ENCODE data around the gene TDP2.

Gene TDP2

DNA sequence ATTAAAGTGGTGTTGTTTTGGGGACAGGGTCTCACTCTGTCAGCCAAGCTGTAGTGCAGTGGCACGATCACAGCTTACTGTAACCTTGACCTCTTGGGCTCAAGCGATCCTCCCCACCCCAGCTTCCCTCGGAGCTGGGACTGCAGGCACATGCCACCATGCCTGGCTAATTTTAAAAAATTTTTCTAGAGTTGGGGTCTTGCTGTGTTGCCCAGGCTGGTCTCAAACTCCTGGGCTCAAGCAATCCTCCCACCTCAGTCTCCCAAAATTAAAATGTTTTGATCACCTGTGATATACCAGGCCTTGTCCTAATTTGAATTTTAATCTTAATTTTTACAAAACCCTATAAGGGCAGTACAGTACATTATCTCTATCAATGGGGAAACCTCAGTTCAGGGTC is 25.7 kb upstream of the TDP2 start:
- no peak for DNase-seq (ENCODE audit: low read depth)
- TF ChIP-seq, protein P1, sequence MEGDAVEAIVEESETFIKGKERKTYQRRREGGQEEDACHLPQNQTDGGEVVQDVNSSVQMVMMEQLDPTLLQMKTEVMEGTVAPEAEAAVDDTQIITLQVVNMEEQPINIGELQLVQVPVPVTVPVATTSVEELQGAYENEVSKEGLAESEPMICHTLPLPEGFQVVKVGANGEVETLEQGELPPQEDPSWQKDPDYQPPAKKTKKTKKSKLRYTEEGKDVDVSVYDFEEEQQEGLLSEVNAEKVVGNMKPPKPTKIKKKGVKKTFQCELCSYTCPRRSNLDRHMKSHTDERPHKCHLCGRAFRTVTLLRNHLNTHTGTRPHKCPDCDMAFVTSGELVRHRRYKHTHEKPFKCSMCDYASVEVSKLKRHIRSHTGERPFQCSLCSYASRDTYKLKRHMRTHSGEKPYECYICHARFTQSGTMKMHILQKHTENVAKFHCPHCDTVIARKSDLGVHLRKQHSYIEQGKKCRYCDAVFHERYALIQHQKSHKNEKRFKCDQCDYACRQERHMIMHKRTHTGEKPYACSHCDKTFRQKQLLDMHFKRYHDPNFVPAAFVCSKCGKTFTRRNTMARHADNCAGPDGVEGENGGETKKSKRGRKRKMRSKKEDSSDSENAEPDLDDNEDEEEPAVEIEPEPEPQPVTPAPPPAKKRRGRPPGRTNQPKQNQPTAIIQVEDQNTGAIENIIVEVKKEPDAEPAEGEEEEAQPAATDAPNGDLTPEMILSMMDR (IDR thresholded peaks at IDR 0.05; ENCODE audit: control insufficient read depth, insufficient read depth, low read depth, low read length, missing control alignments): no peak
- H3K4me3 ChIP-seq (ENCODE audit: control insufficient read depth, low read depth, low read length): no peak overlapping the region

DNA sequence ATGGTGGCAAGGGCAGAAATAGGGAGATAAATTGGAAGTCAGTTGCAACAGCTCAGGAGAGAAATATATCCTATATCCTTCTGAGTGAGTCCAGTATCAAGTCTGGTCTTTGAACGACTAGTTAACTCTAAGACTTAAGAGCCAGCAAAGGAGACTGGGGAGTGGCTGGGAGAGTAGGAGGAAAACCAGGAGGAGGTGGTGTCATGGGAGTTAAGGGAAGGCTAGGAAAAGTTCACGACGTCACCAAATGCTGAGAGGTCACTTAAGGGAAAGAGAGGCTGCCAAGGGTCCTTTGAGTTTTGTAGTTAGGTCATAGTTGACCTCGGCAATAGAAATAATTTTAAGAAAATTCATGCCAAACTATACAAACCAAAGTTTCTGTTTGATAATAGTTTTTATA is 25.3 kb upstream of the TDP2 start:
- no peak for DNase-seq (ENCODE audit: low read depth)
- no peak overlapping the region for H3K4me3 ChIP-seq (ENCODE audit: control insufficient read depth, low read depth, low read length)
- TF ChIP-seq, protein P1 (IDR thresholded peaks at IDR 0.05; ENCODE audit: control insufficient read depth, insufficient read depth, low read depth, low read length, missing control alignments): no peak

DNA sequence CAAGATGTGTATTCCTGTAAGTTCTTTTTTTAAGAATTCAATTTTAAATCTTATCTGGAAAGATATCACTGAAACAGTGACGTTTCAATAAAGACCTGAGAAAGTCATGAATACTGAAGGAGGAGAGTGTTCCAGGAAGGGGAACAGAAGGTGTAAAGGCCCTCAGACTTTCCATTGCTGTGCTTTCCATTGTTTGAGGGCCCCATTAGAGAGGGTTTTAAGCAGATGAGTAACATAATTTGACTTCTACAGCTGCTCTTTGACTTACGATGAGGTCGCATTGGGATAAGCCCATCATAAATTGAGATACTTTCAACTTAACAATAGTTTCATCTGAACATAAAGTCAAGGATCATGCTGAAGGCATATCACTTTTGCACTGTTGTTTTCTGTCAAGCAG is 24.9 kb upstream of the TDP2 start:
- no peak for DNase-seq (ENCODE audit: low read depth)
- TF ChIP-seq, protein P1 (IDR thresholded peaks at IDR 0.05; ENCODE audit: control insufficient read depth, insufficient read depth, low read depth, low read length, missing control alignments): no peak
- H3K4me3 ChIP-seq (ENCODE audit: control insufficient read depth, low read depth, low read length): no peak overlapping the region

DNA sequence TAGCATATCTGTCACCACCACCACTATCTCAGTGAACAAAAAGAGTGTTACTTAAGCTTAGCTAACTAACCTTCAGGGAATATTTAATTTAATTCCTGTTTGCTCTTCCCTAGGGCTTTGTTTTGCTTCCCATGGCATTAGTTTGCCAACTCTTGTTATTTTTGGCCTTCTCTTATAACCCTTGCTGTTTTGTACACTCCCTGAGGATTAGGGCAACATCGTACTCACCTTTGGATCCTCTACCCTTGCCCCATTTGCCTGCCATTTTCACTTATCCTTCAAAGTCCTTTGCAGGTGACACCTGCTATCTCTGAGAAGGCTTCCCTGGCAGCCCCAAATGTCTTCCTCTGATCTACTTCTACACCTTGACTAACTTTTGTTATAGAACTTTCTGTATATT is 23.9 kb upstream of the TDP2 start:
- TF ChIP-seq, protein P1 (IDR thresholded peaks at IDR 0.05; ENCODE audit: control insufficient read depth, insufficient read depth, low read depth, low read length, missing control alignments): no peak
- H3K4me3 ChIP-seq (ENCODE audit: control insufficient read depth, low read depth, low read length): no peak overlapping the region
- no peak for DNase-seq (ENCODE audit: low read depth)

DNA sequence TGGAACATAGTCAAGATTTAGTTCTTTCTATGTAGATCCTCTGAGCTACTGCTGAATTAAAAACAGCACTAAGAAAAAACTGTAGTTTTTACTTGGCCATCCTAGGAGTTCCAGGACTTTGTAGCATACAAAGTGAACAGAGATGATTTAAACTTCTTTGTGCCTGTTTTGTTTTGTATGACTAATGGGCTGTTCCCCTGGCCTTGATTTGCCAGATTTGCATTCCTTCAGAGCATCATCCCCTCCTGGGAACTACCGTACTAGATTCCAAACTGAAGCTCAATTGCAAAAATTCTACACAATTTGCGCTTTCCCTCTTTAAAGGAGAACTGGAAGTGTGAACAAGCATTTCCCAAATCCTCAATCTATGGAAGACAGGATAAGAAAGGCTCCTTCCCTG is 23.3 kb upstream of the TDP2 start:
- no peak overlapping the region for H3K4me3 ChIP-seq (ENCODE audit: control insufficient read depth, low read depth, low read length)
- TF ChIP-seq, protein P1 (IDR thresholded peaks at IDR 0.05; ENCODE audit: control insufficient read depth, insufficient read depth, low read depth, low read length, missing control alignments): no peak
- DNase-seq (ENCODE audit: low read depth): no peak

DNA sequence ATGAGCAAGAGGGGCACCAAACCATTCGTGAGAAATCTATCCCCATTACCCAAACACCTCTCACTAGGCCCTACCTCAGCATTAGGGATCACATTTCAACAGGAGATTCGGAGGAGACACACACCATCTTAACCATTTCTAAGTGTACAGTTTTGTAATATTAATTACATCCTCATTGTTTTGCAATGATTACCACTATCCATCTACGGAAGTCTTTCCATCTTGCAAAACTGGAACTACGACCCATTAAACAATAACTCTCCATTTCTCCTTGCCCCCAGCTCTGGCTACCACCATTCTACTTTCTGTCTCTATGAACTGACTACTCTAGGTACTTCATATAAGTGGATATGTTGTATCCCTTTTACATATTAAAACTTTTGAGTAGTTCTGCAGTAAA is 20.2 kb upstream of the TDP2 start:
- no peak overlapping the region for H3K4me3 ChIP-seq (ENCODE audit: control insufficient read depth, low read depth, low read length)
- no peak for DNase-seq (ENCODE audit: low read depth)
- TF ChIP-seq, protein P1 (IDR thresholded peaks at IDR 0.05; ENCODE audit: control insufficient read depth, insufficient read depth, low read depth, low read length, missing control alignments): no peak

DNA sequence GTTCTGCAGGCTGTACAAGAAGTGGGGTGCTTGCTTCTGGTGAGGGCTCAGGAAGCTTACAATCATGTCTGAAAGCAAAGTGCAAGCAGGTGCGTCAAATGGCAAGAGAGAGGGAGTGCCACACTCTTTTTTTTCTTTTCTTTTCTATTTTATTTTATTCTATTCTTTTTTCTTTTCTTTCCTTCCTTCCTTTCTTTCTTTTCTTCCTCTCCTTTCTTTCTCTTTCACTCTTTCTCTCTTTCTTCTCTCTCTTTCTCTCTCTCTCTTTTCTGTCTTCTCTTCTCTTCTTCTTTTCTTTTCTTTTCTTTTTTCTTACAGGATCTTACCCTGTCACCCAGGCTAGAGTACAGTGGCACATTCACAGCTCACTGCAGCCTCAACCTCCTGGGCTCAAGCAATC is 19.7 kb upstream of the TDP2 start:
- TF ChIP-seq, protein P1 (IDR thresholded peaks at IDR 0.05; ENCODE audit: control insufficient read depth, insufficient read depth, low read depth, low read length, missing control alignments): no peak
- DNase-seq (ENCODE audit: low read depth): no peak
- no peak overlapping the region for H3K4me3 ChIP-seq (ENCODE audit: control insufficient read depth, low read depth, low read length)
